NCI-H524 (cell line): ENCODE measurements around the gene CEP89.
A peak's percentile ranks its signal among the peaks of the same experiment; 100 is the strongest.
"Not testable (repeated sequence)": the region's sequence is repeated elsewhere in the genome, so short reads cannot be mapped to it uniquely, and the experiment has no call there.

Source experiments
- DNase-seq, 2 experiments: peaks; one replicate each; lab custom pipeline; 2025; lab: John Stamatoyannopoulos, UW

Gene CEP89

GRCh38 chr19:32891609-32892008 is 80.1 kb downstream of the CEP89 start:
- DNase-seq, result no peak

- no peak for DNase-seq
Measured at GRCh38 chr19:32890841-32891240, 80.9 kb downstream of the CEP89 start.

GRCh38 chr19:32890326-32890725 is 81.4 kb downstream of the CEP89 start:
- DNase-seq, result no peak

- no peak for DNase-seq
Measured at GRCh38 chr19:32889137-32889934, 82.4 kb downstream of the CEP89 start.

- DNase-seq, result no peak
Measured at GRCh38 chr19:32887572-32888215, 84.1 kb downstream of the CEP89 start.

GRCh38 chr19:32886241-32886640 is 85.5 kb downstream of the CEP89 start:
- DNase-seq, result no peak

- not testable (repeated sequence) for DNase-seq
Measured at GRCh38 chr19:32885255-32885654, 86.5 kb downstream of the CEP89 start.

- DNase-seq, result no peak
Measured at GRCh38 chr19:32881766-32882165, 90.0 kb downstream of the CEP89 start.

GRCh38 chr19:32880622-32881021 is 91.1 kb downstream of the CEP89 start:
- no peak for DNase-seq

- no peak for DNase-seq
Measured at GRCh38 chr19:32879741-32880140, 92.0 kb downstream of the CEP89 start.

GRCh38 chr19:32878988-32879387 is 92.8 kb downstream of the CEP89 start:
- no peak for DNase-seq

GRCh38 chr19:32877977-32878745 is 93.6 kb downstream of the CEP89 start:
- DNase-seq, result no peak

GRCh38 chr19:32877323-32877912 is 94.3 kb downstream of the CEP89 start:
- no peak for DNase-seq

GRCh38 chr19:32876919-32877285 is 94.9 kb downstream of the CEP89 start:
- DNase-seq, result no peak

- DNase-seq, result no peak
Measured at GRCh38 chr19:32876236-32876918, 95.4 kb downstream of the CEP89 start.

- DNase-seq, result peak in 1 of 2 experiments; percentile 15
Measured at GRCh38 chr19:32875428-32875827, 96.3 kb downstream of the CEP89 start.

GRCh38 chr19:32874605-32875004 is 97.2 kb downstream of the CEP89 start:
- DNase-seq, result no peak

- DNase-seq, result no peak
Measured at GRCh38 chr19:32873247-32873959, 98.4 kb downstream of the CEP89 start.

GRCh38 chr19:32872391-32872790 is 99.4 kb downstream of the CEP89 start:
- DNase-seq, result no peak

- no peak for DNase-seq
Measured at GRCh38 chr19:32870981-32871451, 100.7 kb downstream of the CEP89 start.

GRCh38 chr19:32869966-32870573 is 101.7 kb downstream of the CEP89 start:
- DNase-seq, result no peak
